22Rv1 (cell line): ENCODE results near the gene GRIK1.

Experiments used
- ZFX ChIP-seq: fragments of 450-650 bp; IDR thresholded peaks from 2 replicates; pipeline ENCODE4 v1.6.1; 2017; ENCODE audit warnings: antibody characterized with exemption, borderline replicate concordance
- TF ChIP-seq, protein P1 (sequence below): fragments of 450-650 bp; IDR thresholded peaks from 2 replicates; pipeline ENCODE4 v1.5.1; 2017; ENCODE audit warnings: mild to moderate bottlenecking

DNA sequence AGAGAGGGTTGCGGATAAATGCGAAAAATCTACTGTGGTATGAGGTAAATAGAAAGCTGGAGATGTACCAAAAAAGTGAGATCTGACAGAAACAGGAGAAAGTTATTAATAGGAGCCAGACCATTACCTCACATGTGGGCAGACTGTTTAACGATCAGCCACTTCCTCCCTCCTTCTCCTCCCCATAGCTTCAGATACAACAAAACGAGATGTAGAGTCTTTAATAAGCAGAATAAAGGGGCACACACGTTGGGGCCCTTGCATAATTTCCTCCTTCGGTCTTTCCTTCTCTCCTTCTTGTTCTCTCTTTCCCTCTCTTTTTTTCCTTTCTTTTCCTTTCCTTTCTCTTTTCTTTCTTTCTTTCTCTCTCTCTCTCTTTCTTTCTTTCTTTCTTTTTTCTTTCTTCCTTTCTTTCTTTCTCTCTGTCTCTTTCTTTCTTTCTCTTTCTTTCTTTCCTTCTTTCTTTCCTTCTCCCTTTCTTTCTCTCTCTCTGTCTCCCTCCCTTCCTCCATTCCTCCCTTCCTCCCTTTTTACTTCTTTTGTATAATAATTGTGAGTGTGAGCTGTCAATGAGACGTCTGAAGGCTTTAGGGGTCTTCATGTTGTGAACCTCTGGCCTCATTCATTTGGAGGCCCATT, 242.1 kb downstream of the GRIK1 start:
- no peak for TF ChIP-seq ZFX
- TF ChIP-seq, protein P1, sequence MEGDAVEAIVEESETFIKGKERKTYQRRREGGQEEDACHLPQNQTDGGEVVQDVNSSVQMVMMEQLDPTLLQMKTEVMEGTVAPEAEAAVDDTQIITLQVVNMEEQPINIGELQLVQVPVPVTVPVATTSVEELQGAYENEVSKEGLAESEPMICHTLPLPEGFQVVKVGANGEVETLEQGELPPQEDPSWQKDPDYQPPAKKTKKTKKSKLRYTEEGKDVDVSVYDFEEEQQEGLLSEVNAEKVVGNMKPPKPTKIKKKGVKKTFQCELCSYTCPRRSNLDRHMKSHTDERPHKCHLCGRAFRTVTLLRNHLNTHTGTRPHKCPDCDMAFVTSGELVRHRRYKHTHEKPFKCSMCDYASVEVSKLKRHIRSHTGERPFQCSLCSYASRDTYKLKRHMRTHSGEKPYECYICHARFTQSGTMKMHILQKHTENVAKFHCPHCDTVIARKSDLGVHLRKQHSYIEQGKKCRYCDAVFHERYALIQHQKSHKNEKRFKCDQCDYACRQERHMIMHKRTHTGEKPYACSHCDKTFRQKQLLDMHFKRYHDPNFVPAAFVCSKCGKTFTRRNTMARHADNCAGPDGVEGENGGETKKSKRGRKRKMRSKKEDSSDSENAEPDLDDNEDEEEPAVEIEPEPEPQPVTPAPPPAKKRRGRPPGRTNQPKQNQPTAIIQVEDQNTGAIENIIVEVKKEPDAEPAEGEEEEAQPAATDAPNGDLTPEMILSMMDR = no peak
